GM20431 (cell line): ENCODE data around the gene PTH.

Experiments
- in situ Hi-C: fragments of 300-500 bp; cut with MseI, MboI; formaldehyde crosslinking; loops from one replicate; pipeline ENCODE4 v1.15.0; 2020; ENCODE audit warnings: low sequenced_read_pairs; ENCODE audit not compliant: unreplicated experiment

The PTH gene

DNA sequence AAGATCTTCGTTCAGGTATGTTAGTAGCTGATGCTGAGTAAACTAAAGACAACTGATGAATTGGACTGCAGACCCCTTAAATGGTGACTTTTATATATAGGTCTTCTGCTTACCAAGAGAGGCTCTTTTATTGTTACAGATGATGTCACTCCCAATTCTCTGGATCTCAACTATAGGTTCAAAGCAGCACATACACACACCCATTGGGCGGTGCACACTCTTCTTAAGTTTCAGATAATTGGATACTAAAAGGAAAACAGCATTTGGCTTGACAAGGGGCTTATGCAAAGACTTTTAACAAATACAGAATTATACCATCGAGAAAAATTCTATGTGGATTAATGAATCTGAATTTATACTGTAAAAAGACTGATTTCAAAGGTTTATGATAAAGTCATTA is at the start of gene PTH:
Gene PTH (minus strand): TSS at position 69 of the 400 bp plus-strand sequence. CDS start 3,142 bp downstream, outside the sequence.
- in situ Hi-C loops: no loop called here

DNA sequence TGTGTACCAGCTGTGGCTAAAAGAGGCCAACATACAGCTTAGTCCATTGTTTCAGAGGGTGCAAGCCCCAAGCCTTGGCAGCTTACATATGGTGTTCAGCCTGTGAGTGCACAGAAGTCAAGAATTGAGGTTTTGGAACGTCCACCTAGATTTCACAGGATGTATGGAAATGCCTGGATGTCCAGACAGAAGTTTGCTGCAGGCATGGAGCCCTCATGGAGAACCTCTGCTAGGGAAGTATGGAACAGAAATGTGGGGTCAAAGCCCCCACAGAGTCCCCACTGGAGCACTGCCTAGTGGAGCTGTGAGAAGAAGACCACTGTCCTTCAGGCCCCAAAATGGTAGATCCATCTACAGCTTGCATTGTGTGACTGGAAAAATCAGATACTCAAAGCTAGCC is 42.2 kb upstream of the PTH start:
- in situ Hi-C loops: no loop called here

DNA sequence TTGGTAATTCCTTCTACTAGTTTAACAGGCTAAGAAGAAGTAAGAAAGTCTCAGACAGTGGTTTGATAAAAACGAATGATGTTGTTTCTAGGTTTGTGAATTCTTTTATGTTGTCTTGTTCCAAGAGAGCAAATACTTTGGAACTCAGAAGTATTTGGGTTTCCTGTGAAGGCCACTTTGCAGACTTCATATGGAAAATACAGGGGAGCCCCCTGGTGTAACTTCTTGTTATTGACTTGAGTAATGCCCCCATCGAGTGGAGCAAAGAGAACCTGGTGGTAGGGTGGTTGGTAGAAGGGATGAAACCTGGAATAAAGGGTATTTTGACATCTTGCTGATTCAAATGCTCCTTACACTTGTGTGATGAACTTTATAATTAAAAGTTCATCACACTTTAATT is 40.0 kb upstream of the PTH start:
- in situ Hi-C loops: no loop called here

DNA sequence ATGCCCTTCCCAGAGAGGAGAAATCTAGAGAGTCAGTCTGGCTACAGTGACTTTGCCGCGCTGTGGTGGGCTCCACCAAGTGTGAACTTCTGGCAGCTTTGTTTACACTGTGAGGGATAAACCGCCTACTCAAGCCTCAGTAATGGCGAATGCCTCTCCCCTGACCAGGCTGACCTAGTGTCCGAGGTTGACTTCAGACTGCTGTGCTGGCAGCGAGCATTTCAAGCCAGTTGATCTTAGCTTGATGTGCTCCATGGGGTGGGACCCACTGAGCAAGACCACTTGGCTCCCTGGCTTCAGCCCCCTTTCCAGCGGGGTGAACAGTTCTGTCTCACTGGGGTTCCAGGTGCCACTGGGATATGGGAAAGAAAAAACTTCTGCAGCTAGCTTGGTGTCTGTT is 38.6 kb upstream of the PTH start:
- in situ Hi-C loops: no loop called here

DNA sequence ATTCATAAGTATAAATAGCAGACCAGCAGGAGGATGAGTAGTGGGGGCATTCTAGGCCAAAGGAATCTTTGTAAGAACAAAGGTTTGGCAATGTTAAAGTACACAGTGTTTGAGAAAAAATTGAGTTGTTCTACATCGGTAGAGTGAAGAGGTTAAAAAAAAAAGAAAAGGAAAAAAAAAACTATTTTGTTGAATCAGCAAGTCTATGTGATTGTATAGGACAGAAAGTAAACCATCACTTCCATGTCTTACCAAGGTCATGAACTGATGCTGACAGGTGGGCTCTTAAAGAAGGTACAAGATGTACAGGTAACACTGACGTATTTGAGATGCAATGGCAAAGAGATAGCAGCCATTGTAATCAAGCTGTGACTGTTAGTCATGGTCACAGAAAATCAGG is 29.5 kb upstream of the PTH start:
- in situ Hi-C loops: no loop called here

DNA sequence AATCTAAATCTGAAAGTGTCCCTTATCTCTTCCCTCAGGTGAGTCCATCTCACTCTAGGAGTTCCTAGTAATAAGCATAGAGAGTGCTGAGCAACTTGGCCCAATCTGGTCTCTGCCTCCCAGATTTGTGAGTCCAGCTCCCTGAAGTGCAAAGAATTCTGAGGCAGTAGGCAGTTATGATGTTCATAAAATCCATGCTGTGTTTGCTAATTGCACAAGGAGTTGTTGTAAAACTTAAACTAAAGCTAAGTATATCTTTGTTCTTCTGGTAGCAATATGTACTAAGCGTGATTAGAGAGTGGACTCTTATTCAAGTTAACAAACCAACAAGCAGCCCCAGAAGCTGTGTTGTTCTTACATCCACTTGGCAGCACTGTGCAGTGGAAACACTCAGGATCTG is 7.6 kb upstream of the PTH start:
- in situ Hi-C loops: no loop called here

DNA sequence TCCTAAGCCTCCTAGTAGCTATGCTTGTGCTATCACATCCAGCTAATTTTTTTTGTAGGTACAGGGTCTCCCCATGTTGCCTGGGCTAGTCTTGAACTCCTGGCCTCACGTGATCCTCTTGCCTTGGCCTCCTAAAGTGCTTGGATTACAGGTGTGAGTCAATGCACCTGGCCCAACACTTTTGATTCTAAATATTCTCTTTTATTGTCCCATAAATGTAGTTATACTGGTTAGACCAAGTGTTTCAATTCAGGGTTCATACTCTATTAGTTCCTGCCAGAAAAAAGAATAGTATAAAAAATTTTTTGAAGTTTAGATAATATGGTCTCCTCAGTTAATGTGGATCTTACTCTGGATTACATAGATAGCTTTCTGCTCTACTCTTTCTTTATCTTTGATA is 6.7 kb upstream of the PTH start:
- in situ Hi-C loops: no loop called here

DNA sequence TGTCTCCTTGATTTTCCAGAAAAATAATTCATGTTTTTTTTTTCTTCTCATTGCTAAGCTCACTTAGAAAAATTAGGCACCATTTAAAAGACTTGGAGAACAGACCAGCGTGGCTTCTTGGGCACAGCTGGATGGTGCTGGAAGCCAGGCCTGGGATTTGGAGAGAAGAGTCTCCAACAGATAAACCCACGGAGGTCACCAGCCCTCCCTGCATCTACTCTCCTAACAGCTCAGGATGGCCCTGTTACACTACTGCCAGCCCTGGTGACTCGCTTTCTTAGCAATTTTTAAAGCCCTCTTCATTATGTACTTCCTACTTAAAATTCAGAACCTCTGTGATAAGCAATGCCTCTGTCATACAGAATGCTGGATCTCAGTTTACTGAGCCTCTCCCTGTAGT is 1.7 kb downstream of the PTH start:
- in situ Hi-C loops: no loop called here

DNA sequence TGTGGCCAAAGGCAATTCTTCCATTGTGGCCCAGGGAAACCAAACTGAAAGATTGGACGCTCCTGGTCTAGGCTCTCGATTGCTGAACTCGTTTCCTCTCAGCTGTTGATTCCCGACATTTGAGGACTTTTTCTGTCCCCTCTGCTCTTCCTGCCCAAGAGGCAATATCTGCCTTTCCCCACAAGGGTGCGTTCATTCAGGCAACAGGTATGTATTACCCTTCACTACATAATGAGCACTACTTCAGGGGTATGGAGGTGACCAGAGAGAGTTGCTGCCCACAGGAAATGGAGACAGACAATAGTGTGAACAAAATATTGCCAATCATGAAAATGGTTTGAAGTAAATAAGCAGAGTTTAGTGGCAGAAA is 8.2 kb downstream of the PTH start:
- in situ Hi-C loops: no loop called here

DNA sequence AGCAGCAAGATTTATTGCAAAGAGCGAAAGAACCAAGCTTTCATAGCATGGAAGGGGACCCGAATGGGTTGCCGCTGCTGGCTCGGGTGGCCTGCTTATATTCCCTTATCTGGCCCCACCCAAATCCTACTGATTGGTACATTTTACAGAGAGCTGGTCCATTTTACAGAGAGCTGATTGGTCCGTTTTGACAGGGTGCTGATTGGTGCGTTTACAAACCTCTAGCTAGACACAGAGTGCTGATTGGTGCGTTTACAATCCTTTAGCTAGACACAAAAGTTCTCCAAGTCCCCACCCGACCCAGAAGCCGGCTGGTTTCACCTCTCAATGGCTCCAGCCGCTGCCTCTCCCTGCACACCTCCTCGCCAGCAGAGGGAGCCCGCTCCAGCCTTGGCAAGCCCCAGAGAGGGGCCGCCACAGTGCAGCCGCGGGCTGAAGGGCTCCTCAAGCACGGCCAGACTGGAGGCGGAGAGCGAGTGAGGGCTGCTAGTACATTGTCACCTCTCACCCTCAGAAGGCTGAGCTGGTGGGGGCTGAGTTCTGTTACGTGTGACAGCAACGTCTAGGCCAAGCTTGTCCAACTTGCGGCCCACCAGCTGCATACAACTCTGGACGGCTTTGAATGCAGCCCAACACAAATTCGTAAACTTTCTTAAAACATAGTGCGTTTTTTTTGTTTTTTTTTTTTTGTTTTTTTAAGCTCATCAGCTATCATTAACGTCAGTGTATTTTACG is 8.7 kb downstream of the PTH start:
- in situ Hi-C loops: no loop called here

DNA sequence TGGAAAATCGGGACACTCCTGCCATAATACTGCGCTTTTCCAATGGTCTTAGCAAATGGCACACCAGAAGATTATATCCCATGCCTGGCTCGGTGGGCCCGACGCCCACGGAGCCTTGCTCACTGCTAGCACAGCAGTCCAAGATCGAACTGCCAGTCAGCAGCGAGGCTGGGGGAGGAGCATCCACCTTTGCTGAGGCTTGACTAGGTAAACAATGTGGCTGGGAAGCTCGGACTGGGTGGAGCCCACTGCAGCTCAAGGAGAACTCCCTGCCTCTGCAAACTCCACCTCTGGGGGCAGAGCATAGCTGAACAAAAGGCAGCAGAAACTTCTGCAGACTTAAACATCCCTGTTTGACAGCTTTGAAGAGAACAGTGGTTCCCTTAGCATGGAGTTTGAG is 15.6 kb downstream of the PTH start:
- in situ Hi-C loops: no loop called here

DNA sequence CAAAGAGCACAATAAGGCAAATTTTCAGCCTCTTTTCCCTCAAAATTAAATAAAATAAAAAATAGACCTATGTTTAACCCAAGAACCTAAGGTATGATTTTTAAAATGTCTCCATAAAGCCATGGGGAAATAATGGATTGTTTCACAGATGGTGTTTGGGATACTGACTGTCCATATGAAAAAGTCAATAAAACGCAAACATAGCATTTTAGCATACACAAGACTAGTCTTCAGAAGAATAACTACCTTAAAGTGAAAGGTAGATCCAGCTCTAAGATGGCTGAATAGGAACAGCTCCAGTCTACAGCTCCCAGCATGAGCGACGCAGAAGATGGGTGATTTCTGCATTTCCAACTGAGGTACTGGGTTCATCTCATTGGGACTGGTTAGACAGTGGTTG is 16.1 kb downstream of the PTH start:
- in situ Hi-C loops: no loop called here

DNA sequence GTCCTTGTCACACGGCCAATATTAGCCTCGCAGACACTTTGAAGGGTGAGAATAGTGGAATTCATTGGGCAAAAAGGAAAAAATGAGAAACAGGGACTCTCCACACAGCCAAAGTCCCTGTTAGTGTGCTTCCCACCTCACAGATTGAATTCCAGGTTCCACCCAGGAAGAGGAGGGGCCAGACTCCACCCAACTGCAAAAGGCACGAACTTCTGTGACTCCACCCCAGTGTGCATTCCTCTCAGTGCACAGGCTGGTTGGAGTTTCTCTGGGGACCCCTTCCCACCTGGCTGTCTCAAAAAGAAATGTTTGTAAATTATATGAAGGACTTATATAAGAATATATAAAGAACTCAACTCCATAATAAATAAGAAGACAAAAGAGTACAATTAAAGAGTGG is 20.7 kb downstream of the PTH start:
- in situ Hi-C loops: no loop called here

DNA sequence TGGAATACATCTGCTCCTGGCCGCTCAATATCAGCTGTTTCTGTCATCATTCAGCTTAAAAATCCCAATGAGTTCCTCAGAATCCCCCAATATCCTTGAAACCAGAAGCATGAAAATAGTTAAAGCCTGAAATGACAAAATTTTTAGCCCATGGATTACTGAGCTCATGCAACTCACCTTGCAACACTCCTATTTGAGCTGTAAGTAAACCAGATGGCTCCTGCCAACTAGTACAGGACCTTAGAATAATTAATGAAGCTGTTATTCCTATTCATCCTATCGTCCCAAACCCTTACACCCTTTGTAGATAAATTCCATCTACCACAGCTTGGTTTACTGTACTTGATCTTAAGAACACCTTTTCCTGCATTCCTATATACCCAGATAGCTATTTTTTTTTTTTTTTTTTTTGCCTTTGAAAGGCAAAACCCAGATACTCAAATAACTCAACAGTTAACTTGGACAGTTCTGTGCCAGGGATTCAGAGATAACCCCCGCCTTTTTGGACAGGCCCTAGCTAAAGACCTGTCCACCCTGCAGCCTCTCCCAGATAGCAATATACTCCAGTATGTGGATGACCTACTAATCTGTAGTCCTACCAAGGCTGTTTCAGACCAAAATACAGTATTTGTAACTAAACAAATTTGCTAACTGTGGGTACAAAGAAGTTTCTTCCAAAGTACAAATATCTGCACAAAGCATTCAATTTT is 22.6 kb downstream of the PTH start:
- in situ Hi-C loops: no loop called here

DNA sequence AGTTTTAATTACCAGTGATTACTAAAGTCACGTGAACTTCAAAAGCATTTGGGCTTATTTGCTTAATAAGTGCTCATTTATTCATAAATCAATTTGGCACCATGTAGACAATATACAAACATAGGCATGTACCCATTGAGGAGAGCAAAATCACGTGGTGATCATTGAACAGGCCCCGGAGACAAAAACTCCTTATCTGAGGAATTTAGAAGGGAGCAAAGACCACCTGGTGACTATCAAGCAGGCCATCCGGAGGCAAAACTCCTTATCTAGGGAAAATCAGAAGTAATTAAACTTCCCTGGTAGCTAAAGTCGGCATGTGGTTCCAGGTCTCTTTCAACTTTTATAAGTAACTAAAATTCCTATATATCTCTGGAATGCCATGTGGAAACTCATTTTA is 27.0 kb downstream of the PTH start:
- in situ Hi-C loops: no loop called here

DNA sequence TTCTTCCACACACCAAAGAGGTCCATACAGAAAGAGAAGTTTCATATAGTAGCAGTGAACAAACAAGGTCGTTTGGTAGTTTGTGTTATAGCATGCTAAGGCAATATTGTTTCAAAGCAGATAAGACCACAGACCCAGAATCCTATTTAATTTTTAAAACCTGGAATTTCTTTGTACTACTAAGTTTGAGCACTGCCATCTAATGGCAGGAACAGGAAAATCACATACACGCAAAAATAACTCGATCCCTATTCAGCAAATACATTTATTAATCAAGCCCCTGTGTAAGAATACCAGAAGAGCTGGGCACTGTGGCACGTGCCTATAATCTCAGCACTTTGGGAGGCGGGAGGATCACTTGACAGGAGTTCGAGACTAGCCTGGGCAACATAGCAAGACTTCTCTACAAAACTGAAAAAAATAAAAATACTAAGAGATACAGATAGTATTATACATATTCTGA is 29.9 kb downstream of the PTH start:
- in situ Hi-C loops: no loop called here

DNA sequence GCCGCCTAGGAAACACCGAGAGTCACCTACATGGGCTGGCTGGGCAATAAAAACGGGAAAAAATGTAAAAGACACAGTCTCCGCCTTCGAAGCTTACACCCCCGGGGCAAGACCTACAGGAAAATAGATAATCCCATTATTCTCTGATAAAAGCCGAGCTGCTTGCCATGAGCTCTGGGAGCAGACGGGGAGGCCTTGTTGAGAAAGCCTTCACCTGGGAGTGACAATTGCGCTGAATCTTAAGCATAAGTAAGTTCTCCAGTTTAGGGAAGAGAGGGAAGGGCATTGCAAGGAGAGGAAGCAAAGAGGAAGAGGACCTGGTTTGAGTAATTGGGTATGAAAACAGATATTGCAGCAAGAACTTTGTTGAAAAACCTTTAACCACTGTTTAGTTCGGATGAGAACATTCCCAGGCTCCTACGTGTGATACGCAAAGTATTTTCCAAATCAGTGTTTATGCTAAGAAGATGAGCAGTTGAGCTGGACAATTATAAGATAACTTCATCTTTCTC is 32.0 kb downstream of the PTH start:
- in situ Hi-C loops: no loop called here

DNA sequence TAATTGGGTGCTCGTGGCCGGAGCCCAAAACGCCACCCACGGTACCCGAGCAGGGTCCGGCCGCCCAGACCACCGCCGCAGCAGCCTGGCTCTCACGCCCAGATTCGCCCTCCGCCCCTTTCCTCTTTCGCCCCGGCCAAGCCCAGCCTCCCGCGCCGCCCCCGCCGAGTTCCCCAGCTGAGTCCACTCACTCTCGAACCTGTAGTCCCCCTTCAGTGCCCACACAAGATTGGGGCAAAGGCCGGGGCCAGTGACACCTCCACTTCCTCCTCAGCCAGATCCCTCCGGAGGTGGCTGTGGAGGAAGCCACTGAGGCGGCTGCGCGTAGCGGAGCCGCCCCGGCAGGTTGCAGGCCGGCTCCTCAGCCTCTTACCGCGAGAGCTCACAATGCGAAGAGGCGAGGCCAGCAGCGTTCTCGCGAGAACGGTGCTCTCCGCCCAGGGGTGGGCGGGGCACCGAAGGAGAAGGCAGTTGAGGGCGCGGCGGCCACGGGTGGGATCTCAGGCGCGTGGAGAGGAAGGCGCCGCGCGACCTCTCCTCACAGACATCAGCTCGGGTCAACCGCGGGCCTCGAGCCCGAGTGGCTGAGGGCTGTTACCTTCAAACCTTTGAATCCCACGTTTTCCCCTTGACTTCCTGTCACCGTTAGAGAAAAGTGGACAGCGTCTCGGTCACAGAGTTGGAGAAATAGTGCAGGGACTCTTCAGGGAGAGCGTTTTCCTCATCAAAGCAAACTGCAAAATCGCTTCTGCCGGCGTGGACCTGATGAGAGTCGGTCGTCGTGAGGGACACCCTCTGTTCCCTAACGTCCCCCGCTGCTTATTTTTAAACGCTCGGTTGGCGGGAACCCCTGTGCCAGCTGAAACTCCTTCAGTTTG is 32.7 kb downstream of the PTH start, which contains the start of gene BTBD10:
Gene BTBD10 (minus strand): TSS at position 322 of the 878 bp plus-strand sequence. CDS start 18,098 bp downstream, outside the sequence.
- in situ Hi-C loops: no loop called here

DNA sequence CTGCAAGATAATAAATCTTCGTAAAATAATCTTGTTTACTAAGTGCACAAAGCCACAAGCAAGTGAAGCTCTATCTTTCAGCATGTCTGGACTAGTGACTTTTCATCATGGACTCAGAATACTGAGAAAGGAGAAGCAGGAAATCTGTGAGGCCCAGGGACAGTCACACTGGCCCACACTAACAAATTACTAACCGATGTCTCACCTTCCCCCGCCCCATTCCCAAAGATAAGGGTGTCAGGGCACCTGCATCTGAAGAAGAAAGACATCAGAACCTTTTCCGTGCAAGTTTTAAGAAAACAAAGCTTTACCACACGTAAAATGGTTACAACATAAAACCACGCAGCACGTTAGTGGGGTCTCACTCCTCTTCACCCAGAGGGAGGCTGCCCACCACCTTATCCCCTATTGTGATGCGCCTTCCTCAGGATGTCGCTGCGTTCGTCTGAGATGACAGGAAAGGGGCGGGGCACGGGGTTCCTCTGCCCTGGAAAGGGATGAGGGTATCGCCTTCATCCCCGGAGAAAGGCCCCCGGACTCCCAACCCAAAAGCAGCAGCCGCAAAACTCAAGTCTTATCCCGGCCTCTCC is 33.4 kb downstream of the PTH start:
- in situ Hi-C loops: no loop called here

DNA sequence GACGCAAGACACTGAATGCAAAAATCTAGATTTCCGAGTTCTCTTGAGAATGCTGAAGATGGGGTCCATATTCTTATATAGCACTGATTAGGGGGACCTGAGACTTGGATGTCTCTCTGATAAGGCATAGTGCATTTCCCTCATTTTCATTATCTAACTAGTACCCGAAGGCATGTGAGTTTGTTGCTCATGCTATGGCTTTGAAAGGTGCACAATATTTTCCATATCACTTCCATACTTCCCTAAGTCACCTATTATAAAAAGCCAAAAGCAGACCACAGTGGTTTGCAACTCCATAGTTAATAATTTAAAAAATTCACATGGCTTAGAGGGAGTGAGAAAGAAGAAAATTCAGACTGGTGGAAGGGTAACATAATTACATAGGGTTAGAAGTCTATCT is 34.5 kb downstream of the PTH start:
- in situ Hi-C loops: no loop called here
